Stimulated activated CD4-positive, alpha-beta T cell treated with anti-CD3 and anti-CD28 coated beads, Interleukin-12 subunit alpha, Interleukin-12 subunit beta, amount 100 ng/mL, for 4 hours (primary cell): ENCODE measurements around the gene AP4S1.
"Not testable (repeated sequence)": the region's sequence is repeated elsewhere in the genome, so short reads cannot be mapped to it uniquely, and the experiment has no call there.

Experiments used
- DNase-seq: peaks from one replicate; pipeline ENCODE4 v3.0.0-alpha.2; 2020

The AP4S1 gene

DNA sequence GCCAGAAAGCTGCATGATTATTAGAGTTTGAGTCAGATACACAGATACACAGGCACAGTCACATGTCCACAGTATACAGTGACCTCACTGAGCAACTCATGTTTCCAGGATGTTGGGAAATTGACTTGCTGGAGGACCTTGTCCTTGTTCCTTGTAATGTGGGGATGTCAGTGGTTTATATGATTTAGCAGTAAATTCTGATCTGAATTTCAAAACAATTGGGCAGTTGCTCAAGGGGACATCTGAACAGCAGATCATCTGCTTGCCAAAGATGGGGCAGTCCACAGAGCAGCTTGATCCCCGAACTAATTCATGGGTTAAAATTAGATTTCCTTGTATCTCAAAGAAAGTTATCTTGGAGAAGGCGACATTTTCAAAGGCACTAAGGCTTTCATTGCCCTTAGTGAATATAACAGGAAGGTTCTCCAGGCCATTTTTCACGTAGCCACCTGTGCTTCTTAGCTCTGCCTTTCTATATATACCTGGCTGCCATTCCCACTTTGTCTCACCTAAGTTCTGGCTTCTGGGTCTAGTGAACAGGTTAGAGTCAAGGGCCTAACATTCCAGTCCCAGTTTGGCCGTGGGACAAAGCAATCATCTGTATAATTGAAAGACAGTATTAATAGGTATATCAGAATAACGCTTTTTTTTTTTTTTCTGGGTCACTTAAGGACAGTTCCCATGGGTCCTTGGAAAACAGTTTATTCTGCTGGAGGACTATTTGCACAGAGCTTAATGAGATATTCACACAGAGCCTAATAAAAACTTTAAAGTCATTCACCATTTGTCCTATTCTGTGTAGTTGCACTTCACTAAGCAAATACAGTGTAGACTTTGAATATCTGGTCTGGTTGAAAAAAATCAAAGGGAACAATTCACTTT lies 65.7 kb downstream of the AP4S1 start:
- no peak for DNase-seq

DNA sequence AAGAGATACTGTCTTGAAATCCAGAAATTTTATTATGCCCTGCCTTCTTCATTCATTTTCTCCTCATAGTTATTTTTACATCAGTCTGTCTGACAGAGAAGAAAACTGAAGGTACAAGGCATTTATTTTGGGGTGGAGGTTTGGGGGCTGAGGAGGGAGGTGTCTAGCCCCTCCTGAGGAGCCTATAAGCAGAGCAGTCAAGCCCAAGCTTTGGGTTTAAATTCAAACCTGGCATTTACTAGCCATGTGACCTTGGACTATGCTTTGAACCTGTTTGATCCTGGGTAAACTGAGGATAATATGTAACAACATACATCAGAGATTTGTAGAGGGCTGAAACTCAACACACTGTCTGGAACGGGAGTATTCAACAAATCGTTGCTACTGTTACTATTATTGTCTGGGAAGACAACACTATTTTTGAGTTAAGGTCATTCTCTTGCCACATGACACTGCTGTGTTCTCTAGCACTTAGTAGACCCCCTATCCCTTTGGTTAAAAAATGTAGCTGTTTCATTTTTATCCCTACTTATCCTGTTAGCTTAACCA lies 66.8 kb downstream of the AP4S1 start:
- no peak for DNase-seq

DNA sequence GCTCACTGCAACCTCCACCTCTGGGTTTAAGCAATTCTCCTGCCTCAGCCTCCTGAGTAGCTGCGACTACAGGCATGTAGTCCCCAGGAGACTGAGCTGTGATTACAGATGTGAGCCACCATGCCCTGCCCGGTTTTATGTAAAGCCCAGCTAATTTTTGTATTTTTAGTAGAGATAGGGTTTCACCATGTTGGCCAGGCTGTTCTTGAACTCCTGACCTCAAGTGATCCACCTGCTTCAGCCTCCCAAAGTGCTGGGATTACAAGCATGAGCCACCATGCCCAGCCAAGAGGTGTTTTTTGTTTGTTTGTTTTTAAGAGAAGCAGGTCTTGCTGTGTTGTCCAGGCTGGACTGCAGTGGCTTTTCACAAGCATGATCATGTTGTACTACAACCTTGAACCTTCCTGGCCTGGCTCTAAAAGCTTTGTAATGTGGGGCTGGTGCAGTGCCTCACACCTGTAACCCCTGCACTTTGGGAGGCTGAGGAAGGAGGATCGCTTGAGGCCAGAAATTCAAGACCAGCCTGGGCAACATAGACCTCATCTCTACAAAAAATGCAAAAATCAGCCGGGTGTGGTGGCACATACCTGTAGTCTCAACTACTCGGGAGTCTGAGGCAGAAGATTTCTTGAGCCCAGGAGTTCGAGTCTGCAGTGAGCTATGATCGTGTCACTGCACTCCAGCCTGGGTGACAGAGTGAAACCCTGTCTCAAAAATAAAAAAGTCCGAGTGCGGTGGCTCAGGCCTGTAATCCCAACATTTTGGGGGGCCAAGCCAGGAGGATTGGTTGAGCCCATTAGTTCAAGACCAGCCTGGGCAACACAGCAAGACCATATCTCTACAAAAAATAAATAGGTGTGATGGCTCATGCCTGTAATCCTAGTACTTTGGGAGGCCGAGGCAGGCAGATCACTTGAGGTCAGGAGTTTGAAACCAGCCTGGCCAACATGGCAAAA lies 68.7 kb downstream of the AP4S1 start:
- not testable (repeated sequence) for DNase-seq

DNA sequence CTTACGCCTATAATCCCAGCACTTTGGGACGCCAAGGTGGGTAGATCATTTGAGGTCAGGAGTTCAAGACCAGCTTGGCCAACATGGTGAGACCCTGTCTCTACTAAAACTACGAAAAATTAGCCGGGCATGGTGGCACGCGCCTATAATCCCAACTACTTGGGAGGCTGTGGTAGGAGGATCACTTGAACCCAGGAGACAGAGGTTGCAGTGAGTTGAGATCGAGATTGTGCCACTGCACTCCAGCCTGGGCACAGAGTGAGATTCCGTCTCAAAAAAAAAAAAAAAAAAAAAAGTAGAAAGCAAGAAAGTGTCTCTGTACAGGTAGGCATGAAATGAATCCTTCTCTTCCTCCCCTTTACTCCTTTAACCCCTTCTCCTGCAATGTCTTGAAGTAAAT lies 70.4 kb downstream of the AP4S1 start:
- not testable (repeated sequence) for DNase-seq

DNA sequence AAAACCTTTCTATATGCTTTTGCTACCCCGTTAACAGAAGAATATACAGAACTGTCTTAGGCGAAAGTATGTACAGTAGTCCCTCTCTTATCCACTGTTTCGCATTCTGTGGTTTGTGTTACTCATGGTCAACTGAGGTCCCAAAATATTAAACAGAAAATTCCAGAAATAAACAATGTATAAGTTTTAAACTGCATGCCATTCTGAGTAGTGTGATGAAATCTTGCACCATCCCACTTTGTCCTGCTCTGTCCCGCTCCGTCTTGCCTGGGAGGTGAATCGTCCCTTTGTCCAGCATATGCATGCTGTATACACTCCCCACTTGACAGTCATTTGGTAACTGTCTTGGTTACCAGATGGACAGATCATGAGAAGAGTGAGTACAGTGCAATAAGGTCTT lies 70.8 kb downstream of the AP4S1 start:
- DNase-seq = no peak

DNA sequence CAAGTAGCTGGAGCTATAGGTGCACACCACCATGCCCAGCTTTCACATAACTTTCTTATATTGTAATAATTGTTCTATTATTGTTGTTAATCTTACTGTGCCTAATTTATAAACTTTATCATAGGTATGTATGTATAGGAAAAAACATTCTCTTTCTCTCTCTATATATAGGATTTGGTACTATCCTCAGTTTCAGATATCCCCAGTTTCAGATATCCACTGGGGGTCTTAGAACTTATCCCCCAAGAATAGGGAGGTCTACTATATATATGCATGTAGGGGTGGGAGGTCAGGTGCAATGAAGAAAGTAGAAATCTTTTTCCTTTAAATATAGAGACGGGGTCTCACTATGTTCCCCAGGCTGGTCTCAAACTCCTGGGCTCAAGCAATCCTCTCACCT lies 71.6 kb downstream of the AP4S1 start:
- DNase-seq = no peak

DNA sequence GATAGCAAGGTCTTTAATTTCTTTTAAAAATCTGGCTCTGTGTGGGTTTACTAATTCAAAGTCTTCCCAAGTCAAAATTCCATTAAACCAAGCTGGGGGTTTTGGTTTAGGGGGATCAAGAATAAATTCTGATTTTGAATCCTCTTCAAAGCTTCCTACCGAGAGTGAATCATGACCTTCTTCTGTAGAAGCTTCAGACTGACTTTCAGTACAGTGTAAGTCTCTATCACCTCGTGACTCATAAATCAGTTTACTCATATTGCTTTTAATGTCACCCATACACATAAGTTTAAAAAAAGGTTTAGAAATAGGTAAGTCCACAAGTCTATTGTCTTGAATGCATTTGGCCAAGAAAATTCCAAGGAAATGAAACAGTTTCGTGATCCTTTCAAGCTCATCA lies 81.3 kb downstream of the AP4S1 start:
- DNase-seq = no peak

DNA sequence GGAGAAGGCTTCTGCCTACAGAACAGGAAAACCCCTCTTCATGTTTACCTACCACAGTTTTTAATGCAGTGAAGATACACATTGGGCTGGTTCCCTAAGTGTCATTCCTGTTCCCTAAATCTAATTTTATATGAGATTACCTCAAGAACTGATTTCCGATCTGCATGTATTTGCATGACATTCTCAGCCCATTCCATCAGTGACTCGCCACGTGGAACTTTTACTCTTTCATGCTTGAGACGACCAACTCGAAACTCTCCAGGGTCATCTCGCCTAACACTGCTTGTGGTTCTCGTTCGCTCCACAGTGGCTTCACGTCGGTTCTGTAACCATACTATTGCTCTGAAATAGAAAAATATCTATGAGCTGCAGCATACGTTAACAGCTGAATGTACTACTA lies 83.8 kb downstream of the AP4S1 start:
- DNase-seq = no peak

DNA sequence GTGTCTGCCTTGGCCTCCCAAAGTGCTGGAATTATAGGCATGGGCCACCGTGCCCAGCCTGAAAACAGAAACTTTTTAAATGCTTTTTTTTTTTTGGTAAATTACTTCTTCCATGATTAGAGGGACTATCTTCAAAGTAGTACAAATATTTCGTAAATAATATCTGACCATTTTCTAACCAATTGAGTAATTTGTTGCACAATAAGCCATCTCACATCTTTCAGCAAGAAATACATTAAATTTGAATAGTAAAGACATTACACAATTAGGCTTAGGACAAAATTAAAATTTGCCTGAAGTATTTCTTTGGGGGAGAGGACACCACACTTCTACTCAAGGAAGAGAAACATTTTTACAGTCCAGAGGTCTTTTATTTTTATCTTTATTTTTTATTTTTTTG lies 85.4 kb downstream of the AP4S1 start:
- DNase-seq = no peak

DNA sequence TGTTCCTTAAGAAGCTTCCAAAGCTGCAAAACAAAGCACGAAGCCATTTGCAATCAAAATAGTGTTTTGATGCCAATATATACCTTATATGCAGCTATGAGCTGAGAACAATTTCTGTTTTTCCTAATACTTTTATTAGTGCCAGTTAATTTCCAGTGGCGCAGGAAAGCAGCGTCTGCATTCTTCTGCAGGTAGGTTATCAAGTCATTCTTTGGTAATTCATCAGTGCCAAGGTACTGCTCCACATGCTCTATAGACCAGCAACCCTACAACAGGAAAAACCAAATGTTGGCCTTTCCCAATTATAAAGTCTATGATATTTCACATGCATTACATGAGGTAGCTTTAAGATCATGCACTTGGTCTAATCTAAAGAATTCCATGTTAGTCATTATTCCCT lies 88.3 kb downstream of the AP4S1 start:
- DNase-seq = no peak

DNA sequence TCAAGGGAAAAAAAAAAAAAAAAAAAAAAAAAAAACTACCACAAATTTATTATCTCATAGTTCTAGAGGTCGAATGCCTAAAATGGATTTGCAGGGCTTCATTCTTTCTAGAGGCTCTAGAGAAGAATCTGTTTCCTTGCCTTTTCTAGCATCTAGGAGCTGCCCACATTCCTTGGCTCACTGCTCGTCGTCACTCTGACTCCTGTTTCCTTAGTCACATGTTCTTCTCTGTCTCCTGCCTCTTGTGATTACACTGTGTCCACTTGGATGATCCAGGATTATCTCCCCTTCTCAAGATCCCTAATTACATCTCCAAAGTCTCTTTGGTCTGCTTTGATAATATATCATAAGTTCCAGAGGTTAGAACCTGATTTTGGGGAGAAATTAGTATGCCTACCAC lies 93.4 kb downstream of the AP4S1 start:
- no peak for DNase-seq

DNA sequence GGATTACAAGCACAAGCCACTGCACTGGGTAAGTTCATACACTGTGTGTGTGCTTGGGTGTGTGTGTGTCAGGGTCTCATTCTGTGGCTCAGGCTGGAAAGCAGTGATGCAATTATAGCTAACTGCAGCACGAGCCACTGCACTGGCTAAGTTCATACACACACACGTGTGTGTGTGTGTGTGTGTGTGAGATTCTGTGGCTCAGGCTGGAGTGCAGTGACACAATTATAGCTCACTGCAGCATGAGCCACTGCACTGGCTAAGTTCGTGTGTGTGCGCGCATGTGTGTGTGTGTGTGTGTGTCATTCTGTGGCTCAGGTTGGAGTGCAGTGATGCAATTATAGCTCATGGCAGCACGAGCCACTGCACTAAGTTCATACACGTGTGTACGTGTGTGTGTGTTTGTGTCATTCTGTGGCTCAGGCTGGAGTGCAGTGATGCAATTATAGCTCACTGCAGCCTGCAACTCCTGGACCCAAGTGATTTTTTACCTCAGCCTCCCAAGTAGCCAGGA lies 96.7 kb downstream of the AP4S1 start:
- no peak for DNase-seq

DNA sequence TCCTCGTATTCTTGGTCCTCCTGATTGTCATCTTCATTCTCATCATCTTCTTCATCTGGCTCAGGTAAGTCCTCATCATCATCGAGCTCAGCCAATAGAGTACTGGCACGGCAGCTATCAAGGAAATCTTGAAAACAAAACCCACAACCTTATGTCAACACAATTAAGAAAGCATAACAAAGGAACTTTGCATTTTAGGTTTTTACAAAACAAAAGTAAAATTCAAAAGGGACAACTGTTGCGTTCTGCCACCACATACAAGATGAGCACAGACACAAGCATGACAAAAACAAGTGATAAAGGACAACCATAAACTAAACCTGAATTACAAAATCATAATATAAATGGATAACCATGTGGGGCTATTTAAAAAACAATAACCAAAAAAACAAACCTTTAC lies 97.5 kb downstream of the AP4S1 start:
- DNase-seq = no peak

DNA sequence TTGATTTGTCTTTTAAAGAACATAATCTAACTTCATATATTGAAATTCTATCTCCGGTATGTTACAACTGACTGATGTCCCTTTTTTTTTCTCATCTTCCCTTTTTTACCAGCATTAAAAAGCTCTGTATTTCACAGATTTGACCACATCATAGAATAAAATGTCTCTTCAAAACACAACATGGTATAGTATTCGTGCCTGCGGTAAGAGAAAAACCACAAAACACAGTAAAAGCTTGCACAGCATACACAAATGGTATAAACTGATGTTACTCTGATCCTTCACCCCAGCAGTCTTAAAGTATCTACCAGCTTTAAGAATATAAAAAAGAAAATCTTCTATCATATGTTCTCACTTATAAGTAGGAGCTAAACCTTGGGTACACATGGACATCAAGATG lies 98.7 kb downstream of the AP4S1 start:
- DNase-seq = no peak

DNA sequence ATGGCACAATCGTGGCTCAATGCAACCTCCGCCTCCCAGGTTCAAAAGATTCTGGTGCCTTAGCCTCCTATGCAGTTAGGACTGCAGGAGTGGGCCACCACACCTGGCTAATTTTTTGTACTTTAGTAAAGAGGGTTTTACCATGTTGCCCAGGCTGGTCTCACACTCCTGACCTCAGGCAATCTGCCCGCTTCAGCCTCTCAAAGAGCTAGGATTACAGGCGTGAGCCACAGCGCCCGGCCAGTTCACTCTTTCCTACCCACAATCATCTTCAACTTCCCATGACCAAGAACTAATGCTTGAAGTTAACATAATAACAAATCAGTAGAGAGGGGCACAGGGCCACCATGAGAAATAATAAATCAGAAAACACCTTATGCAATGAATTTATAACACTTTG lies 99.8 kb downstream of the AP4S1 start:
- DNase-seq = no peak

DNA sequence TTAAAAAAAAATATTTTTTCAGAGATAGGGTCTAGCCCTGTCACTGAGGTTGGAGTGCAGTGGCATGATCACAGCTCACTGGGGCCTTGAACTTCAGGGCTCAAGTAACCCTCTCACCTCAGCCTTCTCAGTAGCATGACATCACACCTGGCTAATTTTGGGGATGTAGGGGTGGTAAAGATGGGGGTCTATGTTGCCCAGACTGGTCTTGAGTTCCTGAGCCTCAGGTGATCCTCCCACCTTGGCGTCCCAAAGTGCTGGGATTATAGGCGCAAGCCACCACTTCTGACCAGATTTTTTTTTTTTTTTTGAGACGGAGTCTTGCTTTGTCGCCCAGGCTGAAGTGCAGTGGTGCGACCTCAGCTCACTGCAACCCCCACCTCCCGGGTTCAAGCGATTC lies 101.2 kb downstream of the AP4S1 start:
- DNase-seq = no peak

DNA sequence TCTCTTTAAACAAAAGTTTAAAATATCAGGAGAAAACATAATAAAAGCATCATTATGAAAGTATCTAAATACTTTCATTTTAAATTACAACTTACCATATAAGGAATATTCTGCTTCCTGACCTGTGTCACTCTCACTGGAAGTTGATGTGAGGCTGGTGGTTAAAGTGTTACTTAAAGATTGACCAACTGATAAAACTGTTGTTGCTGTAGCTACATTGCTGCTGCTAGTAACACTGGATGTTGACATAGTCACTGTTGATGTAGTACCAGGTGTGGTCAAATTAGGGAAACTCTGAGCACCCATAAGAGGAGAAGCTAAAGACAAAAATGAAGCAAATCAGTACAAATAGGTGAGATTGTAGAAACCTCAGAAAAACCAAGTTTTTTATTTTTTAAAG lies 102.2 kb downstream of the AP4S1 start:
- no peak for DNase-seq

DNA sequence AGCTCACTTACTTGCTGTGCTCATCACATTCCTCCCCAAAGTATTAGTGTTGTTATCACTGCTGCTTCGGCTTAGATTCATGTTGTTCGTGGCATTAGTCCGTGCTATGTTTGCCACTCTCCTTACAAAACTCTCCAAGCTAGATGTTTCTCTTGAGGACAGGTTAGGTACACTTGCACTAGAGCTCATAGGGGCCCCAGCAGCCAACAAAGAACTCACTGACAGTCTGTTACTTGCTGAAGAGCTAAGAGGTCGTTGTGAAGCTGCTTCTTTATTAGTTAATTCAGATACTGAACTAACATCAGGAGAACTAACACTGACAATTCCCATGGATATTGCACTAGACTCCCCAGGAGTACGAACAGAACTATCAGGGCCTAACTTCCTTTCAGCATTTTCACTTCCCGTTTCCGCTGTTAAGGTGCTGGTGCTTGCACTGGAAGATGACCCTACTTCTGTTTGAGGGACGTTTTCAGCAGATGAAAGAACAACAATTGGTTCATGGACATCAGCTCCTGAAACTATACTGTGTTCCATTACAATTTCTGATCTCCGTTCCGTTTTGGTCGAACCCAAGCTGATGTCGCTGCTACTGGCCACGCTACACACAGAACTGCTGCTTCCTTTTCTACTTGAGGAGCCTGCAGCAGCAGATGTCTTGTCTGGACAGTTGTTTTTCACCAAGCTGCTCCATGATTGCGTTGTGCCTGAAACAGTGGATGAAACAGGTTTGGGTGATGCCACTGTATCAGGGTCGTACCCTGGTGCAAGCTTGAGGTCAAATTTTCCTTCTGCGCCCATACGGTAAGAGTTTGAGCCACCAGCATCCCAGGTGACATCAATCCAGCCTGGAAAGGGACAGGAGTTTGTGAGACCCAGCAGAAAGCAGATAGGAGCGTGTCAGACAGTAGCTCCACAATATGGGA lies 103.4 kb downstream of the AP4S1 start:
- DNase-seq = no peak

DNA sequence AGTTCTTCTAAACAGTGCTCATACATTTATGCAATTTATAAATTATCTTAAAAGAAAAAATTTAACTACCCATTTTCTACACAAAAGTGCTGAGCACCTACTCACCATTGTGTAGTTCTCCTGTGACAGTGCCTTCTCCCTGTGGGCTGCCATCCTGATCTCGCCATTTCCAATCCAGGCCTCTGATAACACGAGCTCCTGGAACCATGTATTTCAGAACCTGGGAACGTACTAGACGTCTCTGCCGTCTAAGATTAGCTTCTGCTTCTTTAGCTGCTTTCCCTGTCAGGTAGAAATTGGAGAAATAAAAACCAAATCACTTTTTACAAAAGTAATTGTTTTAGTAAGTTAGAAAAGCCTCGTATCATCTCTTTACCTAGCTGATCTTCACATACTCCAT lies 107.7 kb downstream of the AP4S1 start:
- no peak for DNase-seq

DNA sequence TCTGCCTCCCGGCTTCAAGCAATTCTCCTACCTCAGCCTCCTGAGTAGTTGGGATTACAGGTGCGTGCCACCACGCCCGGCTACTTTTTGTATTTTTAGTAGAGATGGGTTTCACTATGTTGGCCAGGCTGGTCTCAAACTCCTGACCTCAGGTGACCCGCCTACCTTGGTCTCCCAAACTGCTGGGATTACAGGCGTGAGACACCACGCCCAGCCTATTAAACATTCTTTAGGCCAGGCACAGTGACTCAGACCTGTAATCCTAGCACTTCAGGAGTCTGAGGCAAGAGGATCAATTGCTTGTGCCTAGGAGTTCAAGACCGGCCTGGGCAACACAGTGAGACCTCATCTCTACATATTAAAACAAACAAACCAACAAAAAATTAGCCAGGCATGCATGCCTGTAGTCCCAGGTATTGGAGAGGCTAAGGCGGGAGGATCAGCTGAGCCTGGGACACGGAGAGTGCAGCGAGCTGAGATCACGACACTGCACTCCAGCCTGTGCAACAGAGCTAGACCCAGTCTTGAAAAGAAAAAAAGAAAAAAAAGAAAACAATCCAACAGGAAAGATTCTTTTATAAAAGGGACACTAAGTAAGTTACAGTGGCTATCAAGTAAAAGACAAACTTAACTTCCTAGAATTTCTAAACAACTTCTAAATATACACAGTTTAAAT lies 111.9 kb downstream of the AP4S1 start:
- no peak for DNase-seq

DNA sequence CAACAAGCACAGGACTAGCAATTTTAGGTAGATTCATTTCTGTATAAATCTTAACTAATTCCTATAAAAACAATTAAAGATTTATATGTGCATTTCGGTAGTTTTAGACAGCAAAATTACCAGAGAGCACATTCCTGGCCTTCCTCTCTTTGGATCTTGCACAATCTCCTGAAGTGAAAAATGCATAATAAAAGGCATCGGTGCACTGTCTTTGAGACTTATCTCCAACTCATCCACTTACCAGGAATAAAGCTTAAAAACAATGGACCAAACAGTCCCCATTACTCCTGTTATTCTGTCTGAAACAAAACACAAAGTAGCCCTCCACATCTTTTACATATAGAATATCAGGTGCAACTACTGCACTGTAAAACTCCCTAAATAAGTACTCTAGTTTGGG lies 112.9 kb downstream of the AP4S1 start:
- no peak for DNase-seq
